Suprapubic skin (tissue), 4 donors: Measurements from ENCODE around the gene SENP2. TPM values are rescaled to one million over a fixed set of nuclear protein-coding genes. Genes with fewer than 3 reads are reported as not detected.
"Not testable (repeated sequence)": the region's sequence is repeated elsewhere in the genome, so short reads cannot be mapped to it uniquely, and the experiment has no call there.

Experiments used
- DNase-seq, 2 donors: peaks; one replicate each; pipeline ENCODE4 v3.0.0-alpha.2; 2019; ENCODE audit warnings: low spot score in 2 of 2
- H3K27ac ChIP-seq: fragments of 200-600 bp; sonication (generic); one replicate; pipeline ENCODE4 v1.5.1; 2019
- H3K27me3 ChIP-seq: fragments of 200-600 bp; sonication (generic); one replicate; pipeline ENCODE4 v1.5.1; 2019
- H3K36me3 ChIP-seq: fragments of 200-600 bp; sonication (generic); one replicate; pipeline ENCODE4 v1.5.1; 2019
- H3K4me1 ChIP-seq: fragments of 200-600 bp; sonication (generic); one replicate; pipeline ENCODE4 v1.5.1; 2019
- H3K4me3 ChIP-seq: fragments of 200-600 bp; sonication (generic); one replicate; pipeline ENCODE4 v1.5.1; 2019; ENCODE audit warnings: mild to moderate bottlenecking
- H3K9me3 ChIP-seq: fragments of 200-600 bp; sonication (generic); one replicate; pipeline ENCODE4 v1.5.1; 2019
- EP300 ChIP-seq: sonication (generic); formaldehyde crosslinking; IDR thresholded peaks from one replicate; pipeline ENCODE4 v1.6.1; 2017; ENCODE audit warnings: antibody characterized with exemption
- POLR2A ChIP-seq, 2 donors: fragments of 450-650 bp; IDR thresholded peaks; one replicate each; pipeline ENCODE4 v1.6.1; 2017; ENCODE audit warnings: antibody characterized with exemption in 2 of 2, mild to moderate bottlenecking in 2 of 2, moderate library complexity in 2 of 2
- POLR2AphosphoS5 ChIP-seq, 3 donors: sonication (generic); formaldehyde crosslinking; IDR thresholded peaks; one replicate each; pipeline ENCODE4 v1.6.1; 2017; ENCODE audit warnings: antibody characterized with exemption in 3 of 3
- WGBS: methylation state at CpG from one replicate; pipeline ENCODE4 v1.1.5; 2018; 5-methylcytosine and 5-hydroxymethylcytosine counted together
- total RNA-seq, 4 donors: library from RNA; depleted of rRNA; stranded (reverse); fragments of >200 nt; gene quantifications; one replicate each; pipeline ENCODE4 v1.1.0, GENCODE V29; 2016
- TF ChIP-seq, protein P1 (sequence below), 2 donors: fragments of 200-600 bp in 1 of 2; fragments of 450-650 bp in 1 of 2; sonication (generic) in 1 of 2; IDR thresholded peaks; one replicate each; pipeline ENCODE4 v1.5.1; 2016 to 2019; ENCODE audit warnings: antibody characterized with exemption in 2 of 2, mild to moderate bottlenecking in 1 of 2, moderate library complexity in 1 of 2

The SENP2 gene
- total RNA-seq, 4 donors from 2014 or later, result 23.1 to 34.2 (median 28.1) TPM

DNA sequence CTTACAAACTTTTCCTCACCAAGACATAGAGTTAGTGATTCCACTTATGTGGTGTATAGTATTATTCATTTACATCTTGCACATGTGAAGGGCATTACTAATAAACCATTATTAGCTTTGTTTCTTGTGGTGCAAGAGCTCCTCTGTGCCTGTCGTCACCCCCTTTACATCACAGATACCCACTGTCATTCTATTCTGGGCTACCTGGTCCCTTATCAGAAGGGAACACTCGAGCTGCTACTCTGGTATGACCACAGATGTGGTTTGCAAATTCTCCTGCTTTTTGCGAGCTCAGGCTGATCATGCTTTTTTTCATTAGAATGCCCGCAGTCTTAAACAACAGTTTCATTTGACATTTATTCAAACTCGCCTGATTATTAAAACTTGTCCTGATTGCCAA, 13.9 kb upstream of the SENP2 start:
- WGBS, result 91% methylated on average over 5 of the region's 5 CpGs
- no peak overlapping the region for H3K4me3 ChIP-seq
- no peaks in the 10 kb centered on the region for H3K27me3 ChIP-seq
- H3K27ac ChIP-seq, result no peak overlapping the region
- no peak for TF ChIP-seq POLR2AphosphoS5 (IDR thresholded peaks at IDR 0.05)
- TF ChIP-seq, protein P1, sequence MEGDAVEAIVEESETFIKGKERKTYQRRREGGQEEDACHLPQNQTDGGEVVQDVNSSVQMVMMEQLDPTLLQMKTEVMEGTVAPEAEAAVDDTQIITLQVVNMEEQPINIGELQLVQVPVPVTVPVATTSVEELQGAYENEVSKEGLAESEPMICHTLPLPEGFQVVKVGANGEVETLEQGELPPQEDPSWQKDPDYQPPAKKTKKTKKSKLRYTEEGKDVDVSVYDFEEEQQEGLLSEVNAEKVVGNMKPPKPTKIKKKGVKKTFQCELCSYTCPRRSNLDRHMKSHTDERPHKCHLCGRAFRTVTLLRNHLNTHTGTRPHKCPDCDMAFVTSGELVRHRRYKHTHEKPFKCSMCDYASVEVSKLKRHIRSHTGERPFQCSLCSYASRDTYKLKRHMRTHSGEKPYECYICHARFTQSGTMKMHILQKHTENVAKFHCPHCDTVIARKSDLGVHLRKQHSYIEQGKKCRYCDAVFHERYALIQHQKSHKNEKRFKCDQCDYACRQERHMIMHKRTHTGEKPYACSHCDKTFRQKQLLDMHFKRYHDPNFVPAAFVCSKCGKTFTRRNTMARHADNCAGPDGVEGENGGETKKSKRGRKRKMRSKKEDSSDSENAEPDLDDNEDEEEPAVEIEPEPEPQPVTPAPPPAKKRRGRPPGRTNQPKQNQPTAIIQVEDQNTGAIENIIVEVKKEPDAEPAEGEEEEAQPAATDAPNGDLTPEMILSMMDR (IDR thresholded peaks at IDR 0.05), result no peak
- no peak for TF ChIP-seq EP300
- TF ChIP-seq POLR2A (IDR thresholded peaks at IDR 0.05), result no peak
- no peaks in the 10 kb centered on the region for H3K4me1 ChIP-seq
- no peaks in the 10 kb centered on the region for H3K36me3 ChIP-seq
- no peak for DNase-seq
- no peaks in the 10 kb centered on the region for H3K9me3 ChIP-seq

DNA sequence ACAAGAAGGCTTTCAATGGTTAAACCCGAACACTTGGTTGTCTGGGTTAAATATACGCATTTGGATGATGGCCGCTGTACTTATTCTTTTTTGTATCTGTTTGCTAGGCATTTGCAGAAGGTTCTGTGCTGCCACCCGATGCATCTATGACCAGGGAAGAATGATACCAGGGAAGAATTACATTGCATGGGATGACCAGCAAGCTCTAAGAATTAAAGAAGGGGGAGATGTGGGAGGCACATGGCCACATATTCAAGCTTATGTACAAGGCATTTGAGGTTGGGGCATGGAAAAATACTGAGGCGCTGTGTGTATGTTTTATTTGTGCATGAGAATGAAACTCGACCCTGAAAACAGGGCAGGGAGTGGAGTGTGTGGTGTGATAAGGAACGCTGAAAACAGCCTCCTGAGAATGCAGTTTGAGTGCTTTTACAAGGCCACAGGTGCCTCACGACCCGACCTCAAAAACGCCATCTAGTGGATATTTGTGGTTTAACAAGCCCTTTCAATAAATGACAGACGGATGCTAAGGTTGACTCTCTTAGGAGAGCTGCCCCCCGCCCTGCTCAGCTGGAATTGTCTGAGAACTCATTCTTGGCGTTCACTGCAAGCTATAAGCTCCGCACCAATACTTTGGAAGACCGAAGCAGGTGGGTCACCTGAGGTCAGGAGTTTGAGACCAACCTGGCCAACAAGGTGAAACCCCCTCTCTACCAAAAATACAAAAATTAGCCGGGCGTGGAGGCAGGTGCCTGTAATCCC, 10.8 kb upstream of the SENP2 start:
- TF ChIP-seq, protein P1 (IDR thresholded peaks at IDR 0.05), result peak in 1 of 2 donors; percentile 61

DNA sequence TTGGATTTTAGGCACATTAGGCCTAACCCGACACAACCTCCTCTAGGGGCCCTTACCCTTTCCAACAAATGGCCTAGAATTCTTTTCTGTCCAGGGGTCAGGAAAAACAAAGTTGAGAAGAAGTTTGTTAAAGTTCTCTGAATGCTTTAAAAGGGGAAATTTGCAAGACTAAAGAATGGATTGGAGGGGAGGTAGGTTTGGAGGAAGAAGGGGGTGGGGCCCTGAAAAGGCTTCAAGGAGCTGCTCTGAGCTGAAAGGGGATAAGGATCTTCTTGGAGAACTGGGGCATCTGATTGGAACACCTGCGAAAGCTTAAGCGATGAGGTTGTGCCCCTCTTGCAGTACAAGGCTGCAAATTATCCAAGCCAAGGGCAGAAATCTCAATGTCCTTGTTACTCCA, 3.9 kb upstream of the SENP2 start:
- no peak overlapping the region for H3K27ac ChIP-seq
- no peaks in the 10 kb centered on the region for H3K27me3 ChIP-seq
- peaks cover 13% of the 10 kb centered on the region for H3K4me1 ChIP-seq
- H3K9me3 ChIP-seq, result no peaks in the 10 kb centered on the region
- 68% methylated on average over 3 of the region's 3 CpGs for WGBS
- no peak overlapping the region for H3K4me3 ChIP-seq
- no peaks in the 10 kb centered on the region for H3K36me3 ChIP-seq
- no peak for DNase-seq
- TF ChIP-seq, protein P1 (IDR thresholded peaks at IDR 0.05), result no peak
- TF ChIP-seq POLR2AphosphoS5 (IDR thresholded peaks at IDR 0.05), result no peak
- TF ChIP-seq POLR2A (IDR thresholded peaks at IDR 0.05), result no peak
- no peak for TF ChIP-seq EP300

More for the DNA sequence above, 10.8 kb upstream of the SENP2 start:
- not testable (repeated sequence) for DNase-seq, H3K27me3 ChIP-seq, H3K4me1 ChIP-seq, H3K27ac ChIP-seq, H3K9me3 ChIP-seq, H3K36me3 ChIP-seq, H3K4me3 ChIP-seq
- 30% methylated on average over 17 of the region's 17 CpGs for WGBS

DNA sequence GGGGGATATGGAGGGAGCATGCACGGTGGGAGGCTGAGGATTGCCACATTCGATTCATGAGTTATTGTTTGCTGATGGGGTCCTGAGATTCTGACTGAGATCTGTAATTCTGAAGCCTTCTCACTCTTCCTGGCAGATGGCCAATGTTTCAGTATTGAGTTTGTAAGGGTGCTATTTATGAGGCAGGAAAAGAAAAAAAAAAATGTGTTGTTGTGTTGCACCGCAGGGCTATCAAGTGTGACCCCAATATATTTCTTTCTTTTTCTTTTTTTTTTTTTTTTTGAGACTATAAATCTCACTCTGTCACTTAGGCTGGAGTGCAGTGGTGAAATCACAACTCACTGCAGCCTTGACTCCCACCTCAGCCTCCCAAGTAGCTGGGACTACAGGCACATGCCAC, 3.2 kb upstream of the SENP2 start:
- DNase-seq, result no peak
- H3K4me3 ChIP-seq, result no peak overlapping the region
- no peak for TF ChIP-seq POLR2A (IDR thresholded peaks at IDR 0.05)
- TF ChIP-seq EP300, result no peak
- no peak for TF ChIP-seq POLR2AphosphoS5 (IDR thresholded peaks at IDR 0.05)
- TF ChIP-seq, protein P1 (IDR thresholded peaks at IDR 0.05), result no peak
- H3K4me1 ChIP-seq, result peaks cover 19% of the 10 kb centered on the region
- H3K9me3 ChIP-seq, result no peaks in the 10 kb centered on the region
- H3K27ac ChIP-seq, result no peak overlapping the region
- 16% methylated on average over 3 of the region's 3 CpGs for WGBS
- H3K36me3 ChIP-seq, result no peaks in the 10 kb centered on the region
- H3K27me3 ChIP-seq, result no peaks in the 10 kb centered on the region

DNA sequence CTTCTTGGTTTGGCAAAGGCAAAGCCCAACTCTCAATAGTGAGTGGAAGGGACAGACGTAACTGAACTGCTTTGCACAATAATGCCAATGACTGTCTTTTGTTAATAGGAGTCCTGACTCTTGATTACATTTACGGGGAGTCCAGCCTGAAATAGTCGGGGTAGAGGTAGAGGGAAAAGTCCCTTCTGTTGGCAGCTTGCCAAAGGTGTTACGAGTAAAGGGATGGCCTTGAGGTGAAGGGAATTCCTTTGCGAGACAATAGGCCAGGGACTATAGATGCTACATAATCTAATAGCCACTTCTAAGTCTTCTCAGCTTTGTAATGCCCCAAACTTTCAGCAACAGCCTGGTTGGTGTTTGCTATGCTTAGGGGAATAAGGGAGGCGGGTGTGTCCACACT, 2.2 kb upstream of the SENP2 start:
- Histone ChIP-seq H3K9me3 (no peaks in the 10 kb centered on the region), H3K27ac (no peak overlapping the region), H3K4me1 (peaks cover 25% of the 10 kb centered on the region), H3K36me3 (no peaks in the 10 kb centered on the region), H3K27me3 (no peaks in the 10 kb centered on the region), H3K4me3 (no peak overlapping the region)
- no peak for DNase-seq
- 63% methylated on average over 6 of the region's 6 CpGs for WGBS
- no peak for TF ChIP-seq EP300
- TF ChIP-seq POLR2AphosphoS5 (IDR thresholded peaks at IDR 0.05), result no peak
- no peak for TF ChIP-seq POLR2A (IDR thresholded peaks at IDR 0.05)
- TF ChIP-seq, protein P1 (IDR thresholded peaks at IDR 0.05), result no peak
